ENCODE data around the gene TAF3. TPM values are rescaled to one million over a fixed set of nuclear protein-coding genes. Genes with fewer than 3 reads are reported as not detected.

The TAF3 gene
- total and polyA plus RNA-seq, 12 donors, result 3.6 to 14.9 (median 11.0) TPM

DNA sequence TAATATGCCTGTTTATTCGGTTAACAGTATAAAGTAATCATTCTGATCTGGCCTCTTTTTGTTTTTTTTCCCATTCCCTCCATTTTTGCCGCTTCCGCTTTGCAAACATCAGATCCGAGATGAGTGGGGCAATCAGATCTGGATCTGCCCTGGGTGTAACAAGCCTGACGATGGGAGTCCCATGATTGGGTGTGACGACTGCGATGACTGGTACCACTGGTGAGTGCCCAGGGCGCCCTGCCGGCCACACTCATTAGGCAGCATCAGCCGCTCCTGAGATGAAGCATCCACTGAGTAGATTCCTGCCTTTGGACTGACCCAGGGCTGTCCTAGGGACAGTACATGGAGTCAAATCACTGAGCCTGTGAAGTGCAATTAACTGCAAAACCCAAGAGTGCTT lies 195.3 kb downstream of the TAF3 start:
- ATAC-seq, result no peak
- no peak for DNase-seq
- H3K4me3 ChIP-seq, result no peak overlapping the region
- intact Hi-C loops (cut with DNase I), result no loop called here
- no peak for TF ChIP-seq CTCF (IDR thresholded peaks at IDR 0.05)
- H3K27ac ChIP-seq, result no peak overlapping the region
- H3K4me1 ChIP-seq, result no peaks in the 10 kb centered on the region
- WGBS, 2 donors, result 97% methylated on average over 10 of the region's 10 CpGs
- H3K27me3 ChIP-seq, result no peaks in the 10 kb centered on the region
- no peaks in the 10 kb centered on the region for H3K9me3 ChIP-seq
- H3K36me3 ChIP-seq, result peaks cover 0 to 76% (median 27%) of the 10 kb centered on the region in 9 donors

- Histone ChIP-seq H3K9me3 (no peaks in the 10 kb centered on the region), H3K27me3 (no peaks in the 10 kb centered on the region), H3K36me3 (peaks cover 0 to 70% (median 24%) of the 10 kb centered on the region in 9 donors), H3K4me1 (no peaks in the 10 kb centered on the region), H3K27ac (no peak overlapping the region), H3K4me3 (no peak overlapping the region)
- TF ChIP-seq CTCF (IDR thresholded peaks at IDR 0.05), result no peak
- intact Hi-C loops (cut with DNase I), result no loop called here
- DNase-seq, result no peak
- 96 to 98% methylated on average over 16 of the region's 16 CpGs for WGBS, 2 donors
- ATAC-seq, result no peak
Measured at GRCh38 chr10:8014649-8015048, 196.3 kb downstream of the TAF3 start.

- ATAC-seq, result no peak
- Histone ChIP-seq H3K27ac (no peak overlapping the region), H3K4me1 (no peaks in the 10 kb centered on the region), H3K36me3 (peaks cover 0 to 46% (median 12%) of the 10 kb centered on the region in 9 donors), H3K27me3 (peaks cover 0 to 2% (median 0%) of the 10 kb centered on the region in 7 donors), H3K4me3 (no peak overlapping the region), H3K9me3 (no peaks in the 10 kb centered on the region)
- no peak for DNase-seq
- intact Hi-C loops (cut with DNase I), result no loop called here
- WGBS, 2 donors, result 63 to 64% methylated on average over 6 of the region's 6 CpGs
- no peak for TF ChIP-seq CTCF (IDR thresholded peaks at IDR 0.05)
Measured at GRCh38 chr10:8017277-8017676, 199.0 kb downstream of the TAF3 start.

- H3K27me3 ChIP-seq, result peaks cover 0 to 50% (median 28%) of the 10 kb centered on the region in 7 donors
- 83 to 96% methylated on average over 4 of the region's 4 CpGs for WGBS, 2 donors
Measured at GRCh38 chr10:8023321-8023720, 205.0 kb downstream of the TAF3 start.

More at GRCh38 chr10:8023321-8023720, 205.0 kb downstream of the TAF3 start:
- no peaks in the 10 kb centered on the region for H3K36me3 ChIP-seq
- ATAC-seq (no peak), DNase-seq (no peak)
- intact Hi-C loops (cut with DNase I), result no loop called here
- H3K9me3 ChIP-seq, result no peaks in the 10 kb centered on the region
- no peaks in the 10 kb centered on the region for H3K4me1 ChIP-seq
- no peak overlapping the region for H3K27ac ChIP-seq
- no peak overlapping the region for H3K4me3 ChIP-seq
- no peak for TF ChIP-seq CTCF (IDR thresholded peaks at IDR 0.05)

Measured in heart right ventricle (tissue), 16 donors.